ENCODE measurements around the gene SIRT1. TPM values are rescaled to one million over a fixed set of nuclear protein-coding genes. Genes with fewer than 3 reads are reported as not detected.

The SIRT1 gene
- total RNA-seq, 1 donor from 2014 or later, result 11.8 TPM

DNA sequence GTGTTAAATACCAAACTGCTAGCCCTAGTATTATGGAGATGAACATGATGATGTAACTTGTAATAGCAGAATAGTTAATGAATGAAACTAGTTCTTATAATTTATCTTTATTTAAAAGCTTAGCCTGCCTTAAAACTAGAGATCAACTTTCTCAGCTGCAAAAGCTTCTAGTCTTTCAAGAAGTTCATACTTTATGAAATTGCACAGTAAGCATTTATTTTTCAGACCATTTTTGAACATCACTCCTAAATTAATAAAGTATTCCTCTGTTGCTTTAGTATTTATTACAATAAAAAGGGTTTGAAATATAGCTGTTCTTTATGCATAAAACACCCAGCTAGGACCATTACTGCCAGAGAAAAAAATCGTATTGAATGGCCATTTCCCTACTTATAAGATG is 33.2 kb downstream of the SIRT1 start:
- H3K36me3 Mint-ChIP-seq (ENCODE audit: low read depth, unreplicated experiment), result peaks cover 7% of the 10 kb centered on the region
- Histone ChIP-seq H3K27me3 (ENCODE audit: insufficient read depth, low read length) (no peaks in the 10 kb centered on the region), H3K36me3 (ENCODE audit: insufficient read depth, low read length) (peaks cover 24% of the 10 kb centered on the region), H3K4me1 (ENCODE audit: insufficient read depth, low read length) (no peaks in the 10 kb centered on the region), H3K79me2 (ENCODE audit: insufficient read depth, low read length) (peaks cover 3% of the 10 kb centered on the region), H2AFZ (ENCODE audit: low read depth, low read length) (no peak overlapping the region), H3K27ac (ENCODE audit: low read depth, low read length) (no peak overlapping the region), H3K4me3 (ENCODE audit: insufficient read depth, low read depth, low read length) (no peak overlapping the region), H3K9ac (ENCODE audit: low read length) (no peak overlapping the region), H3K4me2 (ENCODE audit: low read length) (no peak overlapping the region), H3K9me3 (ENCODE audit: insufficient read depth, low read depth, low read length) (no peaks in the 10 kb centered on the region), H4K20me1 (ENCODE audit: insufficient read depth, low read length) (peaks cover 14% of the 10 kb centered on the region)
- no peaks in the 10 kb centered on the region for H3K27me3 Mint-ChIP-seq (ENCODE audit: low read depth, unreplicated experiment)
- H3K9me3 Mint-ChIP-seq (ENCODE audit: unreplicated experiment), result no peaks in the 10 kb centered on the region
- peaks cover 5% of the 10 kb centered on the region for H3K4me1 Mint-ChIP-seq (ENCODE audit: low read depth, unreplicated experiment)
- H3K4me3 Mint-ChIP-seq (ENCODE audit: unreplicated experiment), result no peak overlapping the region
- H3K27ac Mint-ChIP-seq (ENCODE audit: unreplicated experiment), result no peak overlapping the region
- TF ChIP-seq, protein P1, sequence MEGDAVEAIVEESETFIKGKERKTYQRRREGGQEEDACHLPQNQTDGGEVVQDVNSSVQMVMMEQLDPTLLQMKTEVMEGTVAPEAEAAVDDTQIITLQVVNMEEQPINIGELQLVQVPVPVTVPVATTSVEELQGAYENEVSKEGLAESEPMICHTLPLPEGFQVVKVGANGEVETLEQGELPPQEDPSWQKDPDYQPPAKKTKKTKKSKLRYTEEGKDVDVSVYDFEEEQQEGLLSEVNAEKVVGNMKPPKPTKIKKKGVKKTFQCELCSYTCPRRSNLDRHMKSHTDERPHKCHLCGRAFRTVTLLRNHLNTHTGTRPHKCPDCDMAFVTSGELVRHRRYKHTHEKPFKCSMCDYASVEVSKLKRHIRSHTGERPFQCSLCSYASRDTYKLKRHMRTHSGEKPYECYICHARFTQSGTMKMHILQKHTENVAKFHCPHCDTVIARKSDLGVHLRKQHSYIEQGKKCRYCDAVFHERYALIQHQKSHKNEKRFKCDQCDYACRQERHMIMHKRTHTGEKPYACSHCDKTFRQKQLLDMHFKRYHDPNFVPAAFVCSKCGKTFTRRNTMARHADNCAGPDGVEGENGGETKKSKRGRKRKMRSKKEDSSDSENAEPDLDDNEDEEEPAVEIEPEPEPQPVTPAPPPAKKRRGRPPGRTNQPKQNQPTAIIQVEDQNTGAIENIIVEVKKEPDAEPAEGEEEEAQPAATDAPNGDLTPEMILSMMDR (IDR thresholded peaks at IDR 0.05; ENCODE audit: insufficient read depth, low read depth, low read length), result no peak
- TF ChIP-seq EZH2 (IDR thresholded peaks at IDR 0.05; ENCODE audit: insufficient read depth, low read length), result no peak
- FAIRE-seq, result no peak
- DNase-seq (ENCODE audit: low read depth), result no peak

- H3K9me3 Mint-ChIP-seq (ENCODE audit: unreplicated experiment), result no peaks in the 10 kb centered on the region
- H3K27me3 ChIP-seq (ENCODE audit: insufficient read depth, low read length), result no peaks in the 10 kb centered on the region
- H3K4me1 ChIP-seq (ENCODE audit: insufficient read depth, low read length), result no peaks in the 10 kb centered on the region
- no peak overlapping the region for H3K27ac ChIP-seq (ENCODE audit: low read depth, low read length)
- no peak for TF ChIP-seq EZH2 (IDR thresholded peaks at IDR 0.05; ENCODE audit: insufficient read depth, low read length)
- TF ChIP-seq, protein P1 (IDR thresholded peaks at IDR 0.05; ENCODE audit: insufficient read depth, low read depth, low read length), result no peak
- no peaks in the 10 kb centered on the region for H3K79me2 ChIP-seq (ENCODE audit: insufficient read depth, low read length)
- no peak for FAIRE-seq
- peaks cover 10% of the 10 kb centered on the region for H3K36me3 Mint-ChIP-seq (ENCODE audit: low read depth, unreplicated experiment)
- no peak overlapping the region for H3K4me3 ChIP-seq (ENCODE audit: insufficient read depth, low read depth, low read length)
- no peaks in the 10 kb centered on the region for H3K27me3 Mint-ChIP-seq (ENCODE audit: low read depth, unreplicated experiment)
- no peaks in the 10 kb centered on the region for H3K9me3 ChIP-seq (ENCODE audit: insufficient read depth, low read depth, low read length)
- no peak overlapping the region for H3K4me3 Mint-ChIP-seq (ENCODE audit: unreplicated experiment)
- H3K4me1 Mint-ChIP-seq (ENCODE audit: low read depth, unreplicated experiment), result peaks cover 9% of the 10 kb centered on the region
- H3K9ac ChIP-seq (ENCODE audit: low read length), result no peak overlapping the region
- no peak overlapping the region for H2AFZ ChIP-seq (ENCODE audit: low read depth, low read length)
- H3K27ac Mint-ChIP-seq (ENCODE audit: unreplicated experiment), result no peak overlapping the region
- H4K20me1 ChIP-seq (ENCODE audit: insufficient read depth, low read length), result peaks cover 4% of the 10 kb centered on the region
- no peak overlapping the region for H3K4me2 ChIP-seq (ENCODE audit: low read length)
- H3K36me3 ChIP-seq (ENCODE audit: insufficient read depth, low read length), result peaks cover 24% of the 10 kb centered on the region
- no peak for DNase-seq (ENCODE audit: low read depth)
These were observed 36.6 kb downstream of the SIRT1 start for GRCh38 chr10:67921065-67921464.

DNA sequence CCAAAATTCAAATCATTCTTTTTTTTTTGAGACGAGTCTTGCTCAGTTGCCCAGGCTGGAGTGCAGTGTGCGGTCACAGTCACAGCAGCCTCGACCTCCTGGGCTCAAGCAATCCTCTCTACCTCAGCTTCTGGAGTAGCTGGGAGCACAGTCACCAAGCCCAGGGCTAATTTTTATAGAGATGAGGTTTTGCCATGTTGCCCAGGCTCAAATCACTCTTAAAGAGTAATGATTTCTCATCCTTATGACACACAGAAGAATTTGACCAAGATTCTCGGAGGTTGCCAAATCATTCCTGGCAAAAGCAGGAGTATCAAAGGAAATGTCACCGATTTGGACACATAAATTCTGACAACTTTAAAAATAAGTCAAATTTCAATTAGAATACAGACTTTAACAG is 39.1 kb downstream of the SIRT1 start:
- Mint-ChIP-seq H3K9me3 (ENCODE audit: unreplicated experiment) (no peaks in the 10 kb centered on the region), H3K27me3 (ENCODE audit: low read depth, unreplicated experiment) (no peaks in the 10 kb centered on the region), H3K27ac (ENCODE audit: unreplicated experiment) (no peak overlapping the region), H3K4me3 (ENCODE audit: unreplicated experiment) (no peak overlapping the region), H3K4me1 (ENCODE audit: low read depth, unreplicated experiment) (peaks cover 9% of the 10 kb centered on the region), H3K36me3 (ENCODE audit: low read depth, unreplicated experiment) (peaks cover 13% of the 10 kb centered on the region)
- peaks cover 4% of the 10 kb centered on the region for H3K79me2 ChIP-seq (ENCODE audit: insufficient read depth, low read length)
- no peaks in the 10 kb centered on the region for H3K4me1 ChIP-seq (ENCODE audit: insufficient read depth, low read length)
- no peak overlapping the region for H3K4me2 ChIP-seq (ENCODE audit: low read length)
- H4K20me1 ChIP-seq (ENCODE audit: insufficient read depth, low read length), result peaks cover 4% of the 10 kb centered on the region
- no peaks in the 10 kb centered on the region for H3K9me3 ChIP-seq (ENCODE audit: insufficient read depth, low read depth, low read length)
- no peak overlapping the region for H3K4me3 ChIP-seq (ENCODE audit: insufficient read depth, low read depth, low read length)
- FAIRE-seq, result no peak
- no peak for TF ChIP-seq EZH2 (IDR thresholded peaks at IDR 0.05; ENCODE audit: insufficient read depth, low read length)
- TF ChIP-seq, protein P1 (IDR thresholded peaks at IDR 0.05; ENCODE audit: insufficient read depth, low read depth, low read length), result no peak
- no peak overlapping the region for H3K9ac ChIP-seq (ENCODE audit: low read length)
- H3K27me3 ChIP-seq (ENCODE audit: insufficient read depth, low read length), result no peaks in the 10 kb centered on the region
- no peak overlapping the region for H3K27ac ChIP-seq (ENCODE audit: low read depth, low read length)
- no peak overlapping the region for H2AFZ ChIP-seq (ENCODE audit: low read depth, low read length)
- peaks cover 28% of the 10 kb centered on the region for H3K36me3 ChIP-seq (ENCODE audit: insufficient read depth, low read length)
- DNase-seq (ENCODE audit: low read depth), result peak; percentile 20

Data from astrocyte (in vitro differentiated cells and primary cell).